Putamen (tissue), 1 donor: ENCODE results near the gene GRPR.
"Not testable (repeated sequence)": the region's sequence is repeated elsewhere in the genome, so short reads cannot be mapped to it uniquely, and the experiment has no call there.

Source experiments
- DNase-seq: peaks from one replicate; pipeline ENCODE4 v3.0.0-alpha.2; 2016; ENCODE audit warnings: low spot score

Gene GRPR

GRCh38 chrX:16177260-16177659 lies 53.9 kb downstream of the GRPR start:
- DNase-seq: no peak

- DNase-seq: not testable (repeated sequence)
Observed at GRCh38 chrX:16183843-16184242, 60.5 kb downstream of the GRPR start.

GRCh38 chrX:16185725-16186136 lies 62.4 kb downstream of the GRPR start:
- DNase-seq: no peak

- DNase-seq: no peak
Observed at GRCh38 chrX:16186380-16187007, 63.1 kb downstream of the GRPR start.

- no peak for DNase-seq
Observed at GRCh38 chrX:16187024-16187760, 63.8 kb downstream of the GRPR start.

GRCh38 chrX:16188687-16189086 lies 65.3 kb downstream of the GRPR start:
- DNase-seq: no peak

- DNase-seq: no peak
Observed at GRCh38 chrX:16191605-16192004, 68.2 kb downstream of the GRPR start.

GRCh38 chrX:16196829-16197228 lies 73.5 kb downstream of the GRPR start:
- DNase-seq: no peak

- DNase-seq: no peak
Observed at GRCh38 chrX:16199343-16199742, 76.0 kb downstream of the GRPR start.

GRCh38 chrX:16202943-16203342 lies 79.6 kb downstream of the GRPR start:
- no peak for DNase-seq
